GM21381 (cell line): ENCODE results near the gene NUDC.
"Not testable (repeated sequence)": the region's sequence is repeated elsewhere in the genome, so short reads cannot be mapped to it uniquely, and the experiment has no call there.

Source experiments
- ATAC-seq: cut with Tn5 transposase; IDR thresholded peaks from one replicate; pipeline ENCODE4 v1.9.1; 2021; ENCODE audit warnings: mild to moderate bottlenecking, moderate library complexity; ENCODE audit not compliant: unreplicated experiment

NUDC gene

DNA sequence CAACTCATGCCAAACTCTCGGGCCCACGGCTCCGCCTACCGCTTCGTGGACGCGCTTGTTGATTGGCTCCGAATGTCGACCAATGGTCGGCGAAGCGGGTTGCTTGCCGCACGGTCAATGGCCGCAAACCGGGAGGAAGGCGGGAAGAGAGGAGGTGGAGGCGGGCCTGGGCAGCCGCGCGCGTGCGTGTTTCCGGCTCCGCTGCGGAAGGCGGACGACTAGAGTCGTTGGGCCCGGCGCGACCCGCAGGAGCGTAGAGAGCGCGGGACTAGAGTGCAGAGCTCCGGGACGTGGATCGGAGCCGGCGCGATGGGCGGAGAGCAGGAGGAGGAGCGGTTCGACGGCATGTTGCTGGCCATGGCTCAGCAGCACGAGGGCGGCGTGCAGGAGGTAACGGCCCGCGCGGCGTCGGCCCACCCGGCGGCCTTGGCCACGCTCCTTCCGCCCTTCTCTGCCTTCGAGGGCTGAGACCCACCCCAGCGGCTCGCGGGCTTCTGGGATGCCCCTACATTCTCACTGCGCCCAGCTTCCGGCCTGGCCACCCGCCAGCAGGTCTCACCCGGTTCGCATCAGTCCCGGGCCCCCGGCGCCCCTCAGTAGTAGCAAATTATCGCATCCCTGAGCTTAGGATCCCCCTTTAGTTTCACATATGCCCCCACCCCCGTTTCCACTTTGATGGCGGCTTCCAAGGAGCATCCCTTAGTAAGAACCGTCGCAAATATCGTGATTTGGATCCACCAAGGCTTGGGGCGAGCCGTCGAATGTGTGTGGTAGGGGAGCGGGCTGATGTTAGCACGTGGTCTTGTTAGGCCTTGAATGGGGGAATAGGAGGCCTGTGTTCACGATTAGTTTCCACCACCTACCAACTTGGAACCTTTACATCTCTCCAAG, at the start of gene NUDC:
Gene NUDC, plus strand, starts transcription at position 204 of the 891 bp plus-strand sequence. Its CDS starts 106 bp downstream, at position 310.
- ATAC-seq, result peak; percentile 98

DNA sequence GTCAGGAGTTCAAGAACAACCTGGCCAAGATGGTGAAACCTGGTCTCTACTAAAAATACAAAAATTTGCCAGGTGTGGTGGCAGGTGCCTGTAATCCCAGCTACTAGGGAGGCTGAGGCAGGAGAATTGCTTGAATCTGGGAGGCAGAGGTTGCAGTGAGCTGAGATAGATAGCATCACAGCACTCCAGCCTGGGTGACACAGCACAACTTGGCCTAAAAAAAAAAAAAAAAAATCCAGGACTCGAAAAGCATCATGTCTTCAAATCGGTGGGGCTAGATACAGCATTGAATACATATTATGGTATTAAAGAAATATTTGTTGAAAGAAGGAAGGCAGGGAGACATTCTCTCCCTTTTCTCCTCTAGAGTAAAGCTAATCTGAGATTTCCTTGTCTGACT, 48.4 kb upstream of the NUDC start:
- ATAC-seq, result not testable (repeated sequence)

DNA sequence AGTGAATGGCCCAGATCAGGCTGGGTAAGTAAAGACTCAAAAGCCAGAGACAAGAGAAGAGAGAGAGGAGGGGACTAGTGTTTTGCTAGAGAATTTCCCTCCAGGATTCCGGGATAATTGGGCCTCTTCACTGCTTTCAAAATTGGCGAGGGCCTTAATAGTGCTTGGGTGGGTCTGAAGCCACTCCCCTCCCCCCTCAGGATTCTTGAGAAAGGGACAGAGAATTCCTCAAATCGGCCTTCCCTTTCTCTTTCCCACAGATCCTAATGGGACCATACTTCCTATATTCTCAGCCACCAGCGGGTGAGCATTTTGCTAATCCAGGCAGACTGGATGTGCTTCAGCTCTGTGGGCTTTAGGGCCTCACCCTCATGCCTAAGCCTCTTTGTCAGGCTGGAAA, 46.6 kb upstream of the NUDC start:
- no peak for ATAC-seq

DNA sequence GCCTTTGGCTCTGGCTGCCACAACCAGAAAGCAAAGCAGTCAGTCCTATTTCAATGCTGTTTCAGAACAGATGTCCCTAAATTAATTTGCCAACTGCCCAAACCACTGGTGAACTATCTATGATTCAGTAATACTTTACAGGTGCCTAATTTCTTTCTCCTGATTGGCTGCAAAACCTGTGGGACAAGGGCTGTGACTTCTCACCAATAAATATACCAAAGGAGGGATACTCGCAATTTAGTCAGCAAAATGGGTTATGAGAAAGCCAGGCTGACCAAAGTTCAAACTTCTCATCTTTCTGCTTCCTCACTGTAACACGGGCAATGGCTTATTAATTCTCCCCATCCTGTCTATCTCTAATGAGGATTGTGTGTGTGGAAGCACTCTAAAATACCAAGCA, 44.2 kb upstream of the NUDC start:
- no peak for ATAC-seq

DNA sequence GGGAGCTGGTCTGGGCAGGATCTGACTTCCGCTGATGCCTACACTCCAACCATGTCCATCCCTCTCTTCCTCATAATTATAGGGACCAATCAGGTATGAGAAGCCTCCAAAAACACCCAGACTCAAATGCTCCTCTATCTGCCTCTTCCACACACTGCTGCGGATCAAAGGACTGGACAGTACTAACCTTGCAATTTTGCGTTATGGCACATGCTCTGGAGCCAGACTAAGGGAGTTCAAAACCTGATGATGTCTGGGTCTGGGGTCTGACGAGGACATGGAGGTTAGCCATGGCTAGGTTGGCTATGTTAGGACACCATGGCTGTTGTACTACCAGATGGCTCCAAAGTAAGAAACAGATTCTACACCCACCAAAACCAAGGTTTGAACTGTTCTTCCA, 41.8 kb upstream of the NUDC start:
- no peak for ATAC-seq

DNA sequence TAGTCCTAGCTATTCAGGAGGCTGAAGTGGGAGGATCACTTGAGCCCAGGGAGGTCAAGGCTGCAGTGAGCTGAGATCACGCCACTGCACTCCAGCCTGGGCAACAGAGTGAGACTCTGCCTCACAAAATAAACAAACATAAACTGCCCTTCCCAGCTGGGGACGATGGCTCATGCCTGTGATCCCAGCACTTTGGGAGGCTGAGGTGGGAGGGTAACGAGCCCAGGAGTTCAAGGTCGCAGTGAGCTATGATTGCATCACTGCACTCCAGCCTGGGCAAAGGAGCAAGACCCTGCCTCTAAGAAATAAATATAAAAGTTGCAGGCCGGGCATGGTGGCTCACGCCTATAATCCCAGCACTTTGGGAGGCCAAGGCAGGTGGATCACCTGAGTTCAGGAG, 39.9 kb upstream of the NUDC start:
- ATAC-seq, result not testable (repeated sequence)

DNA sequence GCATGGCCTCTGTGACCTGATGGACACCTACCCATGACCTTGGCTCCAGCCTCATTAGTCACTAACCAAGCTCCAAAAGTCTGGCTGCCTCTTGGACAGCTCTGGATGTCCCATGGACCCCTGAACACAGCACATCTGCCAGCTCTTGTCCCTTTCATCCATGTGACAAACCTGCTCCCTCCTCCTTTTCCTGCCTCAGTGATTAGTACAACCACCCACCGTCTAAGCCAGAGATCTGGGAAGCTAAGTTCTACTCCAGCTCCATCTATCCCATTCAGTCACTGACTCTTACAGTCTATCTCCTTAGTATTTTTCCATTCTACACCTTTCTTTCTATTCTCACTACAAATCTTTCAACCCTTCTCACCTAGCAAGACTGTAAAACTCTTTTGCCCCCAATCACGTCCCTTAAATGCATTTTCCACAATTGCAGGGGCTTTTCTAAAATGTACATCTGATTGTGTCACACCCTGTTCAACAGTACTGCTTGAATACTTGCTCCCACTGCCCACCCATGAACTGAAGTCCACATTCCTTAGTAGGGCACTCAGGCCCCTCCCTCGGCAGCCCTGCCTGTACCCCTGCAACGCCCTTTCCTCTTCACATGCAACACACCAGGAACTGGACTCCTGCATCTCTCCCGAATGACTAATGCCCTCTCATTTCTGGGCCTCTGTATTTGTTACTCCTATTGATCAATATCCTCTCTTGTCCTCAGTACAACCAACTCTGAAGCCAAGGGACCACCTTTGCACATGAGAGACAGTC, 38.7 kb upstream of the NUDC start:
- ATAC-seq, result no peak

DNA sequence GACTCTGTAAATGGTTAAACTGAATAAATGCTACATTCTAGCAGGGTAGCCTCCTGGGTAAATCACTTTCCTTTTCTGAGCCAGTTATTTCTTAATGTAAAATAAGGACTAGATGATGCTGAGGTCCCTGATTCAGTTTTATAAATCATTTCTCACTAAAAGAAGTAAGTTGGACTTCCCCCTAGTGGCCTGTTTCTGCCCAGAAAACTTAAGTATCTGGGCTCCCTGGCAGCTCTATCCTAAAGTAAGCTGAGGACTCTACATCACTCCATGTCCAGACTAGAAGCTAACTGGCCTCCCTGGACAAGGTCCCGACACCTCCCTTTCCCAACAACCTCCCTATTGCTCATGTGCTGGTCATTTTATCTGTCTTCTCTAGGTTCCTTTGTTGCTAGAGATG, 34.4 kb upstream of the NUDC start:
- no peak for ATAC-seq

DNA sequence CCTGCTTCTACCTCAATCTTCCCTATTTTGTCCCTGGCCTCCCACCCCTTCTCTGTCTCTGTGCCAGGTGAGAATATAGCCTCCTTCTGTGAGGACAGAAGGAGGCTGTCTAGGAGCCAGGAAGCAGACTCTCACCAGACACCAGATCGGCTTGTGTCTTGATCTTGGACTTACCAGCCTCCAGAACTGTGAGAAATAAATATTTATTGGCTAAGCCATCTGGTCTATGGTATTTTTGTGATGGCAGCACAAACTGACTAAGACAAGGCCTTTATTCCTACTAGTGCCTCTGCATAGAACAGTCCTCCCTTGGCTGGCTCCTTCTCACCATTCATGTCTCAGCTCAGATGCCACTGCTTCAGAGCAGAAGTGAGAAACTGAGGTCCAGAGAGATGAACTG, 33.3 kb upstream of the NUDC start:
- no peak for ATAC-seq

DNA sequence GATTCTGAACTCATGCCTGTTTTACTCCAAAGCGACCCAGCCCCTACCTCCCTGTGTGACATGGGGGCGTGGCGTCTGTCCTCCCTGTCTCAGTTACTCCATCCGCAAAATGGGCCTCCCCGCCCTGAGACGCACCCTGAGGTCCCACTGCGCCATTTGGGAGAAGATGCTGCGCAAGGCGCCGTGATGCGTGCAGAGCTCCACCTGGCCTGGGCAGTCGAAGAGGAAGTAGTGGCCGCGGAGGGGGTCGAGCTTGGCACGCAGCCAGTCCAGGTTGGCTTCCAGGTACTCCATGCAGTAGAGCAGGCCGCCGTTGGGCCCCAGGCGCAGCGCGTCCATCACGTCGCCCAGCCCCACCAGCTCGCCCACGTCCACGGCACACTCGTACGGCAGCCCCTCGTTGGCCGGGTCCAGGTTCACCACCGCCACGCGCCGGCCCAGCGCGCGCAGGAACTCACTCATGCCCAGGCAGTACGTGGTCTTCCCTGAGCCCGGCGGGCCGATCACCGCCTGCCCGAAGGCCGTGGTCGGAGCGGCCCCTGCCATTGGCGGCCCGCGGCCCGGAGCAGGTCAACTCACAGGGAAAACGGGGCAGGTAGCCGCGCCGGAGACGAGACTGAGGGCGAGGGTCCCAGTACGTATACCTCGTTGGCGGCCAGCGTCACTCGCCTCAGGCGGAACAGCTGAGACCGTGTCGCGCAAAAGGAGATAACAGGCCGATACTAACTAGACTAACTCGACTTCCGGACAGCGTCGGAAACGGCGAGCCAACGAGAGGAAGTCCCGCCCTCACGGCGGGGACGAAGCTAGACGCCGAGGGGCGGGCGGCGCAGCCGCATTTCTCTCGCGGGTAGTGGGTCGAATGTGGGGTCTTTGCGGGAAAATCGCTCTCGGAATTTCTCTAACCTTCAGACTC, 31.7 kb upstream of the NUDC start, which contains the start of gene GPN2:
Gene GPN2, minus strand, starts transcription at position 733 of the 916 bp plus-strand sequence. Its CDS starts 187 bp downstream, at position 546.
- peak; percentile 85 for ATAC-seq

DNA sequence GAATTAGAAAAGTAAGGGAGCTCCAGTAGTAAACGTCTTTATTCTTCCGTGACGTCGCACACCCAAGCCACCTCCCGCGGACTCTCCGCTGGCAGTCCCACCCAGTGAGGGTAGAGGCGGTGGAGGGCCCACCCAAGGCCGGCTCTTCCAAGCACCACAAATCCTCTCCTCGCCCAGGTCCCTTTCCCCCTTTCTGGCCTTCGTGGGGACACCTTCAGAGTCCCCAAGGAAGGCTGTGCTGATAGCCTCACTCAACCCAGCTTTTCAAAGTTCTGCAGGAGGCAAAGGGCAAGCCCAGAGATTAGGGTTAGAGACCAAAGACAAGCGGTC, 31.1 kb upstream of the NUDC start:
- peak; percentile 21 for ATAC-seq

DNA sequence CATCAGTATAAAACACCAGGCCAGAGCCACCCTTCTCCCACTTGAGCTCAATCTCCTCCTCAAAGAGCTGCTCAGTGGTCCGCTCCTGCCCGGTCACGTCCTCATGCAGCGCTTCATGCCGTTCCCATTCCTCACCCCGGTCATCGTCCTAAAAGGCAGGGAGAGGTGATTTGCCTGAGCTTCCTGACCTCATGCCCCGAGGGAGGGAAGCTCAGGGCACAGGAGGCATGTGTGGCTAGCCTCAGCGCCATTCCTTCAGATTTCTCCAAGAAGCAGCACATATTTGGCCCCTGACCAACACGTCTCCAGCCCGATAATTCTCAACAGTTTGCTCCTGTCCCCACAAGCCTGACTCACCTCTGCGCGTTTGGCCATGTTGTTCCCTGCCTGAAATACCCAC, 27.3 kb upstream of the NUDC start:
- ATAC-seq, result no peak

DNA sequence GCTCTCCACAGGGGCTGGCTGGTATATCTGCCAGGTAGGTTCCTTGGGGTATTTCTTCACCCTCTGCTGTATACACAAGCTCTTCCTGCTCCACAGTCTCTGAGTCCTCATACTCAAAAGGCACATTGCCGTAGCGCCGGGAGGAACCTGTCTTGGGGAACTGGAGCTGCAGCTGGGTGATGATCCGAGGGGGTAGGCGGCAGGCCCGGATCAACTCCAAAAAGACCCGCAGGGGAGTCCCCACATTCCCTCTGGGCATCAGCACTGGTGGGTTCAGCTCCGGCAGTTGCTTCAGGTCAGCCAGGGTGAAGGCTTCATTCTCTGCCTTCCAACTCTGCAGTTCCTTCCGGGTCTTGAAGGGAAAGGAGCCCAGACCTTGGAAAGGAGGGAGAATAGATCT, 24.2 kb upstream of the NUDC start:
- no peak for ATAC-seq

DNA sequence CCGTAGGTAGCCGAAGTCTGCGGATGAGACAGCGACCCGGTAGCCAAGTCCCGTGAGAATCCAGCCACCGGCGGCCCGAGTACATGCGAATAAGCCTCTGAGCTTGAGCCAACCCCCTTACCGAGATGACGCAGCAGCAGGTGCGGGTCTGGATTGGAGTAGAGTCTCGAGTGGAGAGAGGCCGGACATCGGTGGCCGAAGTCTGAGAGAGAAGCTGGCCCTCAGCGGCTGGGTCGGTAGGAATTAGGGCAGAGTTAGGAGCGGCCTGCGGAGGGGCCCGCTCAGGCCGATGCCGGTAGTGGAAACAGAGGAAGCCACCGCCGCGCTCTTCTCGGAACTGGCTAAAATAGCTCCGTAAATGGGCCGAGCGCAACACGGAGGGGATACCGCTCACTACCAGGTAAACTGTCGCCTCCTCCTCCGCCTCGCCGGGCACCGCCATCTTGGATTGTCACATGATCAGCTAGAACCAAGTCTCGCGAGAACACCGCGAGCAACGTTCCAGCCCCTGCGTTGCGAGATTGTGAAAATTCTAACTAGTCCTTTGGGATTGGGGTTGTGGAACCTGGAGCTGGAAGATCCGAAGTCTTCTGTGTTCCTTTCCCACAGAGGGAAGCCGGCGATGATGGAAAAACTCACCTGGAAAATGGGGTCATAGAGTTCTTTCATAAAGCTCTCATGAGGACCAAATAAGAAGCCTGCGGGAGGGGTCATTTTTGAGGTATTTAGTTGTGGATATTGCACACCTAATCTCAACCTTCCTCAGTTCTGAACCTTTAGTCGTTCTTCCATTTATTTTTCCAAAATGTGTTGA, 21.3 kb upstream of the NUDC start, which contains the start of gene GPATCH3:
Gene GPATCH3, minus strand, starts transcription at position 467 of the 814 bp plus-strand sequence. Its CDS starts 25 bp downstream, at position 442.
- peak; percentile 87 for ATAC-seq

DNA sequence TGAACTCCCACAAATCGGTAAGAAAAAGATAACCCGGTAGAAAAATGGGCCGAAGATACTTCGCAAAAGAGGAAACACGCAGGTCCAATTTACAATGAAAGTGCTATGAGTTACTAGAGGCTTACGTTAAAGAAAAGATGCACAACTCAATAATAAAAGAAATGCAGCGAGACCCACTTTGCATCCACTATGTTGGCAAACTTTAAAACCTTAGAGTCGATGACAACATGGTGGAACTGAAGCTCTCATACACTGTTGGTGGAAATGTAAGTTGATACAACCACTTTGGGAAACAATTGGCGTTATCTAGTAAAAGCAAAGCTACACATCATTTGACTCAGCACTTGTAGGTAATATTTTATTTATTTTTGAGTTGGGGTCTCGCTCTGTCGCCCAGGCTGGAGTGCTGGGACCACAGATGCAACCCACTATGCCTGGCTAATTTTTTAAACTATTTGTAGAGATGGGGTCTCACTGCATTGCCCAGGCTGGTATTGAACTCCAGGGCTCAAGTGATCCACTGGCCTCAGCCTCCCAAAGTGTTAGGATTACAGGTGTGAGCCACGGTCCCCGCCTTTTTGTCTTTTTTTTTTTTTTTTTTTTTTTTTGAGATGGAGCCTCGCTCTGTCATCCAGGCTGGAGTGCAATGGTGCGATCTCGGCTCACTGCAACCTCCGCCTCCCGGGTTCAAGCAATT, 20.6 kb upstream of the NUDC start:
- ATAC-seq, result no peak

DNA sequence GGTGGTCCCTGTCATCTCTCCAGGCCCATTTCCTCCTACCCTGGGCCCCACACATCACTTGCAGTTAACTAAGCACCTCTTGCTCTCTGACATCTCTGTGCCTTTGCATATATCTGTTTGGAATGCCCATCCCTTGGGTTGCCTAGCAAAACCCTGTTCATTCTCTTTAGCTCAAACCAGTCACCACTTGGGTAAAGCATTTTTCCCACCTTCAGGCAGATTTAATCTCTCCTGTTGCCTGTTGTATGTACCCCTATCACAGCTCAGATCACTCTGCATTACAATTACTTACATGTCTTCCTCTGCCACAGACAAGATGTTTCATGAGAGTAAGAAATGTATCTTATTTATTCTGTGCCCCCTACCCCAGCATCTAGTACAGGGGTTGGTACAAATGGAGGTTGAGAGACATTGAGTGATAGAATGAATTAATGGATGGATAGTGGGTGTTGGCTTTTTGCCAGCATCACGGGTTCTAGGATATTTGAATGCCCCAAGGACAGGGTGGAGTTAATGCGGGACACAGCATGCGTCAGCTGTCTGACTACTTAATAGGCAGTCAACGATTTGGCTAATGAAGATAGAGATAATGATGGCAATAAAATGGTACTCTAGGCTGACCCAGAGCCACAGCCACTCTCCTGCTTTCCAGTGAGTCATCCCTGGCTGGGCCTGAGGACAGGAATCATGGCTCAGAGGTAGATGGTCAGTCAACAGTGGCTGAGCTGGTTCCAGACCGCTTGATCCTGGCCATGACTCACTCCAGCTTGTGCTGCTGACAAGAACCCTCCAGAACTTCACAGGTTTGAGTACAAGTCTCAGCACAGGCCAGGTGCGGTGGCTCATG, 14.2 kb upstream of the NUDC start:
- no peak for ATAC-seq

DNA sequence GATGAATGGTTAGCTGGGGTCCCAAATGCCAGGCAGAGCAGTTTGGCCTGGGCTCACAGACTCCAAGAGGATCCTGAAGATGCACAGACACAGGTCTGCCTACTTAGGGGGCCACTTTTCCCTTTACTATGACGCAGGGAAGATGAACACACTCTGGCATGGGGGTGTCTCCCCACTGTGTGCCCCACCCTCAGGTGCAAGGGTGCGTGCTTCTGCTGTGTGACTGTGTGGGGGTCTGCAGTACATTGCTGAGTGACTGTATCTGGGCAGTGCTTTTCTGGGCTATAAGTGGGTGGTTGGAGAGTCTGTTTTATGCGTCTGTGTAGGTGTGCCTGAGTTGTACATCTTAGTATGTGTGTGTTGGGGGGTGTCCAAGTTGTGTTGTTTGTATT, 11.6 kb upstream of the NUDC start:
- no peak for ATAC-seq

DNA sequence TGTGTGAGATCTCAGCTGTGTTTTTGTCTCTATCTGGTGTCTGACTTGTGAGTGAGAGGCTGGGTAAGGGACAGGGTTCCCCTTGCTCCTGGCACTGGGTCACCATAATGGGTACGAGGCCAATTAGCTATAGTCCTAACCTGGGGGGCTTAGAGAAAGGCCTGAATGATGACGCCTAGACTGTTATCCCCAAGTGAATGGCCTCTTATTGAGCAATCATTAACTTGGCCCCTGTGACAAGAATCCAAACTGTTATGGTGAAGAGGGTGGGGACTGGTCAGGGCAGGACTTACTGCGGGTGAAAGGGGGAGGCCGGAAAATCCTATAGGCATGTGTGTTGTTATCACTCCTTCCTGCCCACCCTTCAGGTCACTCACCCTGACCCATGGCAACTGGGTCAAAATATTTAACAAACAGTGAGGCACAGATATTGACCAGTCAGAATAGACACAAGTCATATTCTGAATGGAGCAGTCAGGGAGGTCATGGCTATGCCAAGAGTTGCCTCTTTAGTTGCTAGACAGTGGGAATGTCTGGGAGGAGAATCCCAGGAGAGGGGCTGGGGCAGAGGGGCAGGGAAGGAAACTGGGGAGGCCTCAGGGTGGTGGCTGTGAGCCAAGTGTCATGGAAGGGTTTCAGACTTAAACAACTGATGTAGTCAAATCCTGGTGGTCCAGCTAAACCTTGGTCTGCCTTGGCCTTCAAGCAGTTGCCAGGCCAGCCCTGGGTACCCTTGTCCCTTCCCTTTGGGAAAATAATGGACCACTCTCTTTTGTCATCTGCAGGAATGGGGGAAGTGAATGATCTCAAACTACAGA, 11.0 kb upstream of the NUDC start:
- ATAC-seq, result no peak
